K562 (cell line): ENCODE results near the gene SLC2A8. TPM values are rescaled to one million over a fixed set of nuclear protein-coding genes. Genes with fewer than 3 reads are reported as not detected.

ENCODE experiments used
- ATAC-seq: fragments of 200-7000 bp; cut with Tn5 transposase; 3 replicates; pipeline ENCODE4 v1.9.1; 2020; ENCODE audit warnings: moderate library complexity
- BruUV-seq: library from RNA; stranded (reverse); fragments of 400-500 nt; replicated peaks from 2 replicates; lab custom pipeline; 2021; lab: Mats Ljungman, UMichigan
- CTCF ChIA-PET: fragments of 300-600 bp; formaldehyde crosslinking; extraction: SDS; loops from one replicate; lab custom pipeline; 2021; ENCODE audit warnings: low intra/inter-chr PET ratio; lab: Yijun Ruan, JAX
- POLR2A ChIA-PET: fragments of 300-600, 350-650 bp; sonication (Branson Sonifier 250); formaldehyde crosslinking; extraction: SDS; loops from one replicate; lab custom pipeline; 2021; ENCODE audit warnings: antibody characterized with exemption, inconsistent platforms; lab: Yijun Ruan, JAX
- DNase-seq, 4 experiments: peaks; one replicate each; pipeline versions ENCODE4 v3.0.0 to v3.0.0-alpha.2; 2011 to 2018; ENCODE audit warnings: low spot score in 3 of 4, mixed read lengths in 3 of 4; ENCODE audit errors: extremely low read depth in 1 of 4
- FAIRE-seq: peaks from 2 replicates; lab custom pipeline; 2011; peaks lifted over from hg19 to GRCh38; lab: Jason Lieb, UNC
- H2AFZ ChIP-seq: 2 replicates; pipeline ENCODE4 v1.6.0; 2011; ENCODE audit warnings: low read depth, low read length, control low read depth, inconsistent platforms
- H3K27ac ChIP-seq: fragments of 200-600 bp; 3 replicates; pipeline ENCODE4 v1.8.0; 2011; ENCODE audit warnings: low read depth, mild to moderate bottlenecking, control low read depth, inconsistent platforms, low read length, moderate library complexity, mixed read lengths; ENCODE audit errors: extremely low read depth
- H3K27me3 ChIP-seq, 2 experiments: fragments of 300-600 bp in 1 of 2; 2 replicates in 1 of 2; 3 replicates in 1 of 2; pipeline versions ENCODE4 v1.6.0 to v1.8.0; 2011; ENCODE audit warnings: inconsistent platforms in 2 of 2, low read length in 2 of 2, mild to moderate bottlenecking in 1 of 2, mixed read lengths in 1 of 2, moderate library complexity in 1 of 2; ENCODE audit not compliant: control insufficient read depth in 2 of 2, insufficient read depth in 2 of 2
- H3K36me3 ChIP-seq: fragments of 300-600 bp; 3 replicates; pipeline ENCODE4 v1.8.0; 2011; ENCODE audit warnings: mild to moderate bottlenecking, low read length, inconsistent platforms; ENCODE audit not compliant: control insufficient read depth, insufficient read depth
- H3K4me1 ChIP-seq, 2 experiments: fragments of 200-600 bp in 1 of 2; replicated peaks in 1 of 2; 2 replicates in 1 of 2; 3 replicates in 1 of 2; pipeline versions ENCODE4 v1.5.1 to v1.8.0; 2011; ENCODE audit warnings: inconsistent platforms in 2 of 2, low read length in 2 of 2, mild to moderate bottlenecking in 1 of 2, mixed read lengths in 1 of 2, moderate library complexity in 1 of 2; ENCODE audit not compliant: control insufficient read depth in 2 of 2, insufficient read depth in 2 of 2
- H3K4me2 ChIP-seq: 2 replicates; pipeline ENCODE4 v1.6.1; 2011; ENCODE audit warnings: low read length, control low read depth, inconsistent platforms, mixed read lengths; ENCODE audit not compliant: insufficient read depth
- H3K4me3 ChIP-seq: fragments of 200-600 bp; sonication (generic), shearing (Covaris generic); 2 replicates; pipeline ENCODE4 v1.5.1; 2016; ENCODE audit warnings: control low read depth, inconsistent platforms
- H3K79me2 ChIP-seq: fragments of 200-600 bp; 3 replicates; pipeline ENCODE4 v1.8.0; 2011; ENCODE audit warnings: low read length, inconsistent platforms; ENCODE audit not compliant: control insufficient read depth, insufficient read depth
- H3K9ac ChIP-seq, 2 experiments: 2 replicates each; pipeline versions ENCODE4 v1.6.0 to v1.6.1; 2011; ENCODE audit warnings: low read depth in 2 of 2, low read length in 2 of 2, control low read depth in 1 of 2, inconsistent platforms in 1 of 2, mild to moderate bottlenecking in 1 of 2, mixed read lengths in 1 of 2; ENCODE audit not compliant: insufficient read depth in 1 of 2
- H3K9me1 ChIP-seq: one replicate; pipeline ENCODE4 v1.6.0; 2011; ENCODE audit warnings: inconsistent platforms, mild to moderate bottlenecking, low read length, moderate library complexity; ENCODE audit not compliant: control insufficient read depth, insufficient read depth
- H3K9me3 ChIP-seq: replicated peaks from 2 replicates; pipeline ENCODE4 v1.5.1; 2011; ENCODE audit warnings: low read depth, low read length, inconsistent platforms; ENCODE audit not compliant: control insufficient read depth, insufficient read depth
- H4K20me1 ChIP-seq: replicated peaks from 2 replicates; pipeline ENCODE4 v1.6.1; 2011; ENCODE audit warnings: low read length, inconsistent platforms, mixed read lengths; ENCODE audit not compliant: control insufficient read depth, insufficient read depth
- ARID4B ChIP-seq: sonication (generic); formaldehyde crosslinking; IDR thresholded peaks from 2 replicates; pipeline ENCODE4 v1.8.0; 2022; ENCODE audit warnings: mild to moderate bottlenecking, missing genetic modification reagents
- CBX5 ChIP-seq: IDR thresholded peaks from 2 replicates; pipeline ENCODE4 v1.6.1; 2014; ENCODE audit warnings: low read depth, borderline replicate concordance
- CC2D1A ChIP-seq: fragments of 450-650 bp; IDR thresholded peaks from 2 replicates; pipeline ENCODE4 v1.6.1; 2017; ENCODE audit warnings: mild to moderate bottlenecking
- CHD4 ChIP-seq: fragments of 200-600 bp; sonication (generic); IDR thresholded peaks from 3 replicates; pipeline ENCODE4 v1.6.1; 2012; ENCODE audit warnings: low read depth, mild to moderate bottlenecking, mixed read lengths, low read length, inconsistent platforms; ENCODE audit not compliant: insufficient read depth, insufficient replicate concordance, poor library complexity, severe bottlenecking
- FOXM1 ChIP-seq, 2 experiments: fragments of 450-650 bp in 1 of 2; sonication (generic) in 1 of 2; formaldehyde crosslinking in 1 of 2; IDR thresholded peaks; 2 replicates each; pipeline versions ENCODE4 v1.6.1 to v1.9.0; 2017 to 2022; ENCODE audit warnings: low read depth in 2 of 2, mild to moderate bottlenecking in 2 of 2, missing genetic modification reagents in 1 of 2, moderate library complexity in 1 of 2
- LCOR ChIP-seq: sonication (generic); formaldehyde crosslinking; IDR thresholded peaks from 2 replicates; pipeline ENCODE4 v1.8.0; 2022; ENCODE audit warnings: mild to moderate bottlenecking, missing genetic modification reagents
- MAFF ChIP-seq: IDR thresholded peaks from 2 replicates; pipeline ENCODE4 v1.6.1; 2012; ENCODE audit warnings: low read length, improper control_type of control experiment
- MTA2 ChIP-seq: fragments of 450-650 bp; IDR thresholded peaks from 2 replicates; pipeline ENCODE4 v1.6.1; 2016; ENCODE audit warnings: low read depth
- RAD51 ChIP-seq: fragments of 450-650 bp; IDR thresholded peaks from 2 replicates; pipeline ENCODE4 v1.7.1; 2016; ENCODE audit warnings: low read depth, mild to moderate bottlenecking, borderline replicate concordance
- RCOR1 ChIP-seq, 2 experiments: IDR thresholded peaks; 2 replicates each; pipeline ENCODE4 v1.6.1; 2012; ENCODE audit warnings: low read depth in 2 of 2, low read length in 2 of 2, borderline replicate concordance in 1 of 2, improper control_type of control experiment in 1 of 2
- TBL1XR1 ChIP-seq, 2 experiments: IDR thresholded peaks; 2 replicates each; pipeline ENCODE4 v1.6.1; 2012; ENCODE audit warnings: improper control_type of control experiment in 2 of 2, low read length in 2 of 2, mild to moderate bottlenecking in 1 of 2
- TEAD2 ChIP-seq: fragments of 450-650 bp; IDR thresholded peaks from 2 replicates; pipeline ENCODE4 v1.6.1; 2016; ENCODE audit warnings: missing genetic modification characterization, control low read depth, missing compliant biosample characterization
- TRIM24 ChIP-seq, 2 experiments: fragments of 450-650 bp; IDR thresholded peaks; 2 replicates each; pipeline ENCODE4 v1.6.1; 2016
- YBX1 ChIP-seq: fragments of 450-650 bp; IDR thresholded peaks from 2 replicates; pipeline ENCODE4 v1.7.1; 2016; ENCODE audit warnings: mild to moderate bottlenecking
- ZBTB8A ChIP-seq: fragments of 450-650 bp; IDR thresholded peaks from 2 replicates; pipeline ENCODE4 v1.6.1; 2018; ENCODE audit warnings: mild to moderate bottlenecking, moderate library complexity; ENCODE audit not compliant: partially characterized antibody
- ZNF449 ChIP-seq: fragments of 250-450 bp; sonication (Bioruptor Pico); IDR thresholded peaks from 2 replicates; pipeline ENCODE4 v1.8.0; 2022; ENCODE audit warnings: moderate library complexity, mild to moderate bottlenecking, inconsistent platforms
- WGBS: fragments of 100-300 bp; shearing (Covaris generic); methylation state at CpG from one replicate; pipeline ENCODE4 v1.1.6; 2016; ENCODE audit warnings: low coverage, mixed read lengths; ENCODE audit not compliant: insufficient coverage; ENCODE audit errors: missing lambda C conversion rate; 5-methylcytosine and 5-hydroxymethylcytosine counted together
- in situ Hi-C: fragments of 300-500 bp; cut with MboI; formaldehyde crosslinking; loops from 4 replicates; pipeline ENCODE4 v1.15.0; 2018; ENCODE audit warnings: inconsistent platforms, mixed read lengths
- intact Hi-C: fragments of 100-400 bp; cut with micrococcal nuclease; formaldehyde crosslinking; loops from 2 replicates; pipeline ENCODE4 v1.14.2; 2022
- polyA plus RNA-seq, 8 experiments: library from polyadenylated mRNA; depleted of rRNA in 4 of 8; stranded (reverse) in 5 of 8; unstranded in 3 of 8; fragments of >200 nt; fragmentation: Nextera tagmentation in 2 of 8; fragmentation: Illumina TruSeq in 1 of 8; extraction: Ambion mirVana in 2 of 8; extraction: Trizol in 1 of 8; gene quantifications; 2 replicates each; pipeline versions ENCODE4 v1.2.1 to v1.2.3, GENCODE V29; 2011 to 2014; ENCODE audit warnings: inconsistent platforms in 1 of 8, missing spikeins in 1 of 8
- total RNA-seq, 7 experiments: library from RNA; depleted of rRNA in 6 of 7; stranded (reverse); fragments of >200 nt in 6 of 7; fragmentation: Illumina TruSeq in 2 of 7; extraction: Trizol in 2 of 7; gene quantifications; 2 replicates each; pipeline versions ENCODE4 v1.2.1 to v1.2.3, GENCODE V29; 2011 to 2021; ENCODE audit warnings: low replicate concordance in 1 of 7

Gene SLC2A8
- total and polyA plus RNA-seq, 9 of the 15 experiments (the other 6 are each of a cell fraction or from before 2014, with no cell fraction given) = 0.13 to 12.9 (median 5.2) TPM

GRCh38 chr9:127349483-127350113, 47.4 kb upstream of the SLC2A8 start:
- ChIA-PET POLR2A (no interaction called here), CTCF (no interaction called here)
- H3K9ac ChIP-seq = no peak overlapping the region
- 3% methylated on average over 12 of the region's 12 CpGs for WGBS
- peaks cover 7% of the 10 kb centered on the region; the same call in 1 of the 2 replicates for H4K20me1 ChIP-seq
- in situ Hi-C loops (no loop called here), intact Hi-C loops (no loop called here)
- no peaks in the 10 kb centered on the region for H3K9me1 ChIP-seq
- TF ChIP-seq RCOR1 (IDR thresholded peaks at IDR 0.05; ENCODE audit: borderline replicate concordance in 1 of 2, low read depth in 2 of 2, low read length in 2 of 2) = no peak
- no peak for TF ChIP-seq FOXM1 (IDR thresholded peaks at IDR 0.05; ENCODE audit: low read depth)
- no peak for TF ChIP-seq FOXM1 (CRISPR knock-in tag; IDR thresholded peaks at IDR 0.05; ENCODE audit: low read depth)
- TF ChIP-seq ZNF449 (CRISPR knock-in tag) = no peak
- no peak for TF ChIP-seq CHD4
- TF ChIP-seq ARID4B (CRISPR knock-in tag) = no peak
- no peak for TF ChIP-seq ZBTB8A
- no peak for TF ChIP-seq TEAD2 (tag)
- TF ChIP-seq YBX1 = no peak
- TF ChIP-seq MAFF = no peak
- TF ChIP-seq CC2D1A = no peak
- no peak for TF ChIP-seq MTA2
- TF ChIP-seq CBX5 = no peak
- TF ChIP-seq TRIM24 (IDR thresholded peaks at IDR 0.05) = no peak
- no peak for TF ChIP-seq RAD51
- TF ChIP-seq LCOR = no peak
- TF ChIP-seq TBL1XR1 (IDR thresholded peaks at IDR 0.05; ENCODE audit: low read length in 2 of 2) = no peak
- no peak for DNase-seq
- no peak for ATAC-seq
- BruUV-seq = no TSS peak
- no peak for FAIRE-seq
- H2AFZ ChIP-seq = no peak overlapping the region
- no peaks in the 10 kb centered on the region for H3K9me3 ChIP-seq
- H3K4me2 ChIP-seq = no peak overlapping the region
- H3K36me3 ChIP-seq = no peaks in the 10 kb centered on the region
- H3K4me1 ChIP-seq = no peaks in the 10 kb centered on the region
- H3K27ac ChIP-seq = no peak overlapping the region
- H3K27me3 ChIP-seq = peaks cover 35 to 39% of the 10 kb centered on the region in 2 experiments; a peak in 4 of 5 replicates
- H3K79me2 ChIP-seq = no peaks in the 10 kb centered on the region
- H3K4me3 ChIP-seq = no peak overlapping the region
